Activated T-cell treated with anti-CD3 and anti-CD28 coated beads for 48 hours (primary cell): ENCODE data around the gene SRCIN1.
"Not testable (repeated sequence)": the region's sequence is repeated elsewhere in the genome, so short reads cannot be mapped to it uniquely, and the experiment has no call there.

ENCODE experiments used
- DNase-seq: peaks from one replicate; pipeline ENCODE4 v3.0.0-alpha.2; 2020; ENCODE audit warnings: low read depth

Gene SRCIN1

DNA sequence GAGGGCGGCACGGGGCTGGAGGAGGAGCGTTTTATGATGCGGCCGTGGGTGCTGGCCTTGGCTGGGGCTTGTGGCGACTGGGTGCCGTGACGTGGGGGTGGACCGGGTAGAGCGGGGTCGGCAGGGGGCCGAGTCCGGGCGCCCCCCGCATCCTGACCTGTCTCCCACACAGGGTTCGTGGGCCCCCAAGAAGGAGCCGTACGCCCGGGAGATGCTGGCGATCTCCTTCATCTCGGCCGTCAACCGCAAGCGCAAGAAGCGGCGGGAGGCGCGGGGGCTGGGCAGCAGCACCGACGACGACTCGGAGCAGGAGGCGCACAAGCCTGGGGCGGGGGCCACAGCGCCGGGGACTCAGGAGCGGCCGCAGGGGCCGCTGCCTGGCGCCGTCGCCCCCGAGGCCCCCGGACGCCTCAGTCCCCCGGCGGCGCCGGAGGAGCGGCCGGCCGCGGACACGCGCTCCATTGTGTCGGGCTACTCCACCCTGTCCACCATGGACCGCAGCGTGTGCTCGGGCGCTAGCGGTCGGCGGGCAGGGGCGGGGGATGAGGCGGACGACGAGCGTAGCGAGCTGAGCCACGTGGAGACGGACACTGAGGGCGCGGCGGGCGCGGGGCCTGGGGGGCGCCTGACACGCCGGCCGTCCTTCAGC is 95.9 kb downstream of the SRCIN1 start:
- DNase-seq, result no peak

DNA sequence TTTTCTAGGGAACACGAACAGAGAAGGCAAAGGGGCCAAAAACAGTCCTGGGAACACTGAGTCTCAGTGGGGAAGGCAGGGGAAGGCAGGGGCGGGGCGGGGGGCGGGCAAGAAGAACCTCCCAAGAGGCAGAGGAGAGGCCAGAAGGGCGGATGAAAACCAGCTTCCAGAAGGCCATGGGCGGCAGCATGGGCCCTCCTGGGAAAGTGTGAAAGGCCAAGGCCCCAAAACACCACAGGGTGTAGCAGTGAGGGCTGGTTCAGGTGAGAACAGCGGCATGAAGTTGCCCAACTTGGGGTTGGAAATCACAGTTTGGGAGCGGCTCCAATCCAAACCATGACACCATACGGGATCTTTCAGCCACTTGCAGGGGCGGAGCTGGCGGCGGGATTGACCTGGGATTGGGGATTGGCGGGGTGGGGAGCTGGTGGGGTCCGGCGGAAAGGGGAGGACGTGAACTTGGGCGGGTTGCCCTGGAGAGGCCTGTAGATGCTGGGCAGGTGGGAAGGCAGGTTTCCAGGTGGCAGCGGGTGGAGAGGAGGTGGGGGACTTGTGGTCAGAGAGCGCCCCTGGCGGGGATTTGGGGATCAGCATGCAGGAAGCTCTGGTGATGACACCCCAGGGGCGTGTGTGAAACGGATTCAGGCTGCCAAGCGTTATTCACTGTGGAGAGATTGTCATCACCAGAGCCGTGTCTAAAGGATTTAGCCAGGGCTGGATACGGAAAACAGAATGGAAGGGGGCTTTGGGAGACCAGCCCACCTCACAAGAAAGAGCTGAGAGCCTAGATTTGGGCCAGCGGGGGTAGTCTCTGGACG is 96.6 kb downstream of the SRCIN1 start:
- peak; percentile 76 for DNase-seq

DNA sequence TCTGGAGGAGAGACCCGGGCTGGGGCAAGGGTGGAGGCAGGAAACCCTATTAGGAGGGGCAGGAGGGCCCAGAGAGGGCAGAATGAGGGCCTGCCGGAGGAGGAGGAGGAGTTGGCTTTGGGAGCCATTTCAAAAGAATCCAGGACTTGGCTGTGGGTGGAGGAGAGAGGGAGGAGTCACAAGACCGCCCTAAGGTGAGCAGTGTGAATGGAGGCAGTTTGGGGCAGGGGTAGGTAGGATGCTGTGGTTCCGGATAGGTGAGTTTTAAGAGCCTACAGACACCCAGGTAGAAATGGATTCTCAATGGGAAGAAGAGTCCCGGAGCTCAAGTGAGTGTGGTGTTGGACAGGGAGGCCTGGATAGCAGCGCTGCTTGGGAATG is 97.2 kb downstream of the SRCIN1 start:
- DNase-seq, result no peak

DNA sequence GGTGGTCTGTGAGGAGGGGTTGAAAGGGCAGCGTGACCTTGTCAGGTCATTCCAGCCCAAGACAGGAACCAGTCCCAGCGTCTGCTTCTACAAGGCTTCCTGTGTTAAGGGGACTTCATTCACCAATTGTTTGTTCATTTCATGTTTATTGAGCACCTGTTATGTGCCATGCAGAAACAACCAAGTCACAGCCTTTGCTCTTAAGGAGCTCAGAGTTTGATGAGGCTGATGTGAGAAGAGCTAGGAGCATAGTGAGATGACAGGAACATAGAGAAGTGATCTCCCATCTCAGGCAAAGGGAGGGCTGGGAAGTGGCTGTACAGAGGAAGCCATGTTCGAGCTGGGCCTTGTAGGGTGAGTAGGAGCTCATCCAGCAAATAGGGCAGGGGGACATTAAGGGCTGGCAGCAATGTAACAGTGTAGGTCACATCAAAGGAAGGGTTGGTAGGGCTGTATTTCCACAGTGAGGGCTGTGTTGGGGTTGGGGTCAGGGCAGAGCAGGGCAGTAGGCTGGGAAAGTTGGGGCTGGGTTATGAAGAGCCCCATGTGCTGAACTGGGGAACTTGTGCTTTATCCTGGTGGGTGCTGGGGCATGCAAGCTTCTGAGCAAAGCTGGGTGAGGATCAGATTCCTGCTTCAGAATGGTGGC is 97.7 kb downstream of the SRCIN1 start:
- no peak for DNase-seq

DNA sequence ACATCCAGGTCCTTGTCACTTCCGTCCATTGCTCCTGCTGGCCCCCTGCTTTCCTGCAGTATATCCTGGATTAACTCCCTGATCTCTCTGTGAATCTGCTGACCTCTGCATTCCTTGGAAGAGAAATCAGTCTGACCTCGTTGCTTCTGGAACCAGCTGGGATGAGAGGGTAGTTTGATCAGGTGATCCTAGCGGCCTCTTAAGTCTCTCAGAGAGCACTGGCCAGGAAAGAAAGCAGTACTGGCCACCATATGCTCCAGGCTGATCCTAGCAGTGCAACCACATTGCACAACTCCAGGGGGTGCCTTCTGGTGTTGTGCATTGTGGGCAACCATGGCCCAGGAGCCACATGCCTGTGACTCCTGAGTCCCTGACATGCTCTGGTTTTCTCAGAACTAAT is 98.3 kb downstream of the SRCIN1 start:
- no peak for DNase-seq

DNA sequence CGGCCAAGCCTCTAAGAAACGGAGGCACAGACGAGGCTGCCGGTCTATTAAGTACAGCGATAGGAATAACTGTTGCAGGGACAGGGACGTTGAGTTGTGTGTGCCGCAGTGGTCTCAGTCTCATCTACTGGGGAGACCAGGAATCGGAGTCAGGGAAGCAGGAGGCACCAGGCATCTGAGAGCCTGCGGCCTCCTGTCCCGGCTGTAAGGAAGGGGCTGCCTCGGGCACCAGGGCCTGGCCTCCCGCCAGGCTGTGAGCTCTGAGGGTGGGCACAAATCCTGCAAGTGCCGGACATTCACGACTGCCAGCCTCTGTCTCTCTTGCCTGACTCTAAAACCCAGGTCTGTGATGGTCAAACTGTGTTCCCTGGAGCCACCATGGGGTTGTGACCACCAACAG is 101.5 kb downstream of the SRCIN1 start:
- DNase-seq, result no peak

DNA sequence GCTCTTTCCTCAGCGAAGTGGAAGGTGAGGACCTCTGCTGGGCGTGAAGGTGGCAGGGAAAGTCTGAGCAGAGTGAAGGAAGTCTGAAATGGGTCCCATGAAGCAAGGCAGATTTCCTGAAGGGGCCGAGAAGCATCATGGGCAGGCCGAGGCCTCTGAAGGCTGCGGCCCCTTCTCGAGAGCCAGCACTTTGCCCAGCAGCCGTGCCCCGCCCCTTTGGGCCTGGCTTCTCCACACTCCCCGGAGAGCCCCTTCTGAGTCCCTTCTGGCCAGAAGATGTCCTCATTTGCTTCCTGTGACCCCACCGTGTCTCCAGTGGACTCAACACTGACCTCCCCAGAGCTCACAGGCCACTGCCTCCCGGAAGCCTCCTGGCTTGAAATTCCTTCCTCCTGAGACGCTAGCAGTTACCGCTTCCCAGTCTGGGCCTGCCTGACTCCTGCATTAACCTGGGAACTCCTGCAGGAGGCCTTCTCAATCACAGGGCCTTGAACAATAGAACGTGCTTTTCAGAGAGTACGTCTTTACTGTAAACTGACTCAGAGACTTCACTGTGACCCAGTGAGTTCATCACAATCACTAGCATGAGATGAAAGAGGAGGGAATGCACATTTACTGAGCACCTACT is 102.4 kb downstream of the SRCIN1 start:
- not testable (repeated sequence) for DNase-seq

DNA sequence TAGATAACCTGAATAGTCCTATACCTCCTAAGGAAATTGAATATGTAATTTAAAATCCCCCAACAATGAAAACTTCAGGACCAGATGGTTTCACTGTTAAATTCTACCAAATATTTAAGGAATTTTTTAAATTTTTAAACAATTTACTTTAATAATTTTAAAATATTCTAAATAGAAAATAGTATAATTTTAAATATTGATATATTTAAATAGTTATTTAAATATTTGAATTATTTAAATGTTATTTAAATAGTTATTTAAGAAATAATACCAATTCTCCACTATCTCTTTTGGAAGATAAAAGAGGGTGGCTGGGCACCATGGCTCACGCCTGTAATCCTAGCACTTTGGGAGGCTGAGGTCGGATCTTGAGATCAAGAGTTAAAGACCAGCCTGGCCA is 104.0 kb downstream of the SRCIN1 start:
- not testable (repeated sequence) for DNase-seq

DNA sequence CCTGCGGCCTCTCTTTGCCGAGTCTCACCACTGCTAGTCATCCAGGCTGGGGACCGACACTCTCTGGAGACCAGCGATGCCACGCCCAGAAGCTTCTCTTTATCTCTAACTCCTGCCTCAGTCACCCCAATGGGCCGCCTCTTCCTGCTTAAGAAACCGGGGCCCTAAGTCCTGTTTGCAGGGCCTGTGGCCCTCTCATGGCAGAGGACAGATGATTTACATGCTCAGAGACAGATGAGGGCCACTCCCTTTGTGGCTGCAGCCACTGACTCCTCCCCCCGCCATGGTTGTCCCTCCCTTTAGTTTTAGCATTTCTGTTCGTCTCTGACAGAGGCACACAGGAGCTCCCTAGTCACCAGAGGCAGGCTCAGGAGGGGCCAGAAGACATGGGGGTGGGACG is 106.5 kb downstream of the SRCIN1 start:
- DNase-seq, result not testable (repeated sequence)

DNA sequence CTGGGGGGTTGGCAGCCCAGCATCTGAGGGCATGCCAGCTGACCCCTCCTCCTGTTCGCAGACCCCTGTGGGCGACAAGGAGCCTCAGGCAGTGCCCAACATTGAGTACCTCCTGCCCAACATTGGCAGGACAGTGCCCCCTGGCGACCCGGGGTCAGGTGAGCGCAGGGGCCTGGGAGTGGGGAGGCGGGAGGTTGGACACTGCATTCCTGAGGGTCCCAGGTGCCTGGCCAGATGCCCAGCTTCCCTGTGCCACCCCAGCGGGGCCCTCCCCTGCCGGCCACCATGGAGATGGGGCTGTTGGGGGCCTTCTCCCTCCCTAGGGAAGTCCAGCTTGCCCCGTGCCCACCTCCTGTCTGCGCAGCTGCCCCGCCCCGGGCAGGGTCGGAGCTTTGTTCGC is 107.4 kb downstream of the SRCIN1 start:
- no peak for DNase-seq

DNA sequence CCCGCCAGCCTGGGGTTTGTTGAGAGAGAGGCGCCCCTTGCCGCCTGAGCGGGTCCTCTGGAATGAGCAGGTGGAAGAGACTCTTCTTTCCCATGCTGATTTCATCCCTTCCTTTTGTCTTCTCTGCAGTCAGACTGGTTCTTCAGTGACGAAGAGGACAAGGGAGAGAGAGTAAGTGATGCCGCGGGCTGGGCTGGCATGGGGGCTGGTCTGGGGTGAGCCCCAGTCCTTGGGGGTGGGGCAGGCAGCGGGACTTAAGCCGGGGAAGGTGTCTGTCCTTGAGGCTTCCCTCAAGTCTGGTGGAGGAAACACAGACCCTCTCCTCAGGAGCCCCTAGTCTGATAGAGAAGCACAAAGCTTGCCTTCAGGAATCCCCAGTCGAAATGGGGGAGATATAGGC is 108.1 kb downstream of the SRCIN1 start:
- not testable (repeated sequence) for DNase-seq

DNA sequence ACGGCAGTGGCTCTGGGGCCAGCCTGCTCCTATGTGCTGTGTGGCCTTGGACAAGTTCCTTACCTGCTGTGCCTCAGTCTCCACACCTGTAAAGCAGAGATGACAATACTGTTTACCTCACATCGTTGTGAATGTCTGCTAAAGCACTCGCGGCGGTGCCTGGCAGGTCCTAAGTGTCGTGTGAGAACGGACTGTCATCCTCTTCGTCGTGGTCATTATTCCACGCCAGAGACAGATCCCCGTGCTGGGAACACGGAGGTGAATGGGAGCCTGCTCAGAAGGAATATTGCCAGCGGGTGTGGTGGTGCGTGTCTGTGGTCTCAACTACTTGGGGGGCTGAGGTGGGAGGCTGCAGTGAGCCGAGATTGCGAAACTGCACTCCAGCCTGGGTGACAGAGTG is 111.6 kb downstream of the SRCIN1 start:
- DNase-seq, result not testable (repeated sequence)

DNA sequence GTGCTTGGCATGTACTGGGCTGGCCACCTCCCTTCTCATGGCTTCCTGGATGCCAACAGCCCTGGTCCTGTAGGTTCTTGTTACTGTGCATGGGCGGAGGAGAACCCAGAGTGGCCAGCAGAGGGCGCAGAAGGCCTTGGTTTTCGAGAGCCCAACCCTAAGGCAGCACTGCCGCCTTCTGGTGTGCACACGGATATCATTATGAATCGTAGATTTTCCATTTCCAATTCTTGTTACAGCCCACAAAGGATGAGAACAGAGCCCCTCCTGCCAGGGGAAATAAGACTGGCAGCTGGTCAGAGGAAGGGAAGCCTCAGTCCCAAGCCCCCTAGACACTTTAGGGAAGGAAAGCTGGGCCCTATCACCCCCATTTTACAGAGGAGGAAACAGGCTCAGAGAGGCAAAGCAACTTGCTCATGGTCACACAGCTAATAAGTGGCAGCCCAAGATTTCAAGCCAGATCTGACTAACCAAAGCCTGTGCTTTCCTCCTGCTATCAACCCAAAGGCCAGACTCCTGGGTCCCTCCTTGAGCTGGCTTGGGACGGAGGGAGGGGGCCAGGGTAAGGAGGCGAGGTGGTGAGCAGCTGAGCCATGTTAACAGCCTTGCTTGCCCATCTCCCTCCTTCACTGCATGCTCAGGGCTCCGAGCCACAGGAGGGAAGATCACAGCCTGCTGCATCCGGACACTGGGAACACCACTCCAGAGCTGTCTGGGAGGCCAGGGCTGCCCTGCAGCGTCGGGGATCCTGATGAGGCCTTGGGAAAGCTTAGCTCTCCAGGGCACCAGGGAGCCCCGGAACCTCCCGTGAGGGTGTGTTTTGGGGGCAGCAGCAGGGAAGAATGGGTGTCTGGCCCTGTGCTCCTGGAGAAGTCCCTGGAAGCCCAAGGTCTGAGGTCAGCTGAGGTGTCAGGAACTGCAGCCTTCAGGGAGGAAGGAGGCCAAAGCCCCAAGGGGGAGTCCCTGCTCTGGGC is 113.4 kb downstream of the SRCIN1 start:
- peak; percentile 88 for DNase-seq

DNA sequence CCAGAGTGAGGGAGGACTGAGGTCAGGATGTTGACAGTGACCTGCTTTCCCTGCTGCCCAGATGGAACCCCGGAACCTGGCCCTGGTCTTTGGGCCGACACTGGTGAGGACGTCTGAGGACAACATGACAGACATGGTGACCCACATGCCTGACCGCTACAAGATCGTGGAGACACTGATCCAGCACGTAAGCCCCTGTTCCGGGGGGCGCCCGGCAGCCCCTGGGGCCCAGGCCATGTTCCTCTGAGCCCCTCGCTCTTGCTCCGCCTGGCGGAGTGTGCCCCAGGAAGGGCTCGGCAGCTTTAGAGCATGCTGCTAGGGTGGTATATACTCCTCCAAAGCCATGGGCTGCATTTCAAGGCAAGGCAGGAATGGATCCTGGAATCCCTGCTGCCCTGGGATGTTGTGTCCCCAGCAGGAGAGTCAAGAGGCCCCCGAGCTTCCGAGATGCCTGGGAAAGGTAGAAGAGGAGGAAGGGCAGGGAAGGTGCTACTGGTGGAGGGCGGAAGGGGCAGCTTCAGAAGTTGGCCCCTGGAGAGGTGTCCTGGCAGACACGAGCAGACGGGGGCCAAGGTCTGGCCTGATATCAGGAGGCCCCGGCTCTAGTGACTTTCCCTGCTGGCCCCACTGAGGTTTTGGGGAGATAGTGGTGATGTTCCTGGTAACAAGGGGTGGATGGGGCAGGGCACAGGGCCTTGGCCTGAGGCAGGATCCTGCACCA is 114.2 kb downstream of the SRCIN1 start:
- not testable (repeated sequence) for DNase-seq

DNA sequence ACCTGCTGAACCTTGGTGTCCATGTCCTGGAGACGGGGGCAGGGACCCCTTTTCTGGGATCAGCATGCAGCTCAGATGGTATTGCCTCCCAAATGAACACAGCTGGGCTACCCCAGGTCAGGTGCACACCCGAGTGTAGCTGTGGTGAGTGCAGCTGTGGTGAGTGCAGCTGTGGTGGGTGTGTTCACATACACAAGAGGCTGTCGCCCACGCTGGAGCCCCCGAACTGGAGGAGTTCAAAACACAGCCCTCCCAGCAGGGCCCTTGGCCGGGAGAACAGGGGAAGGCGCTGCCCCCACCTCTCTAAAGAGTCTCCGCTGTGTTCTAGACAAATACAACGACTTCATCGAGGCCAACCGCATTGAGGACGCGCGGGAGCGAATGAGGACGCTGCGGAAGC is 116.0 kb downstream of the SRCIN1 start:
- not testable (repeated sequence) for DNase-seq

DNA sequence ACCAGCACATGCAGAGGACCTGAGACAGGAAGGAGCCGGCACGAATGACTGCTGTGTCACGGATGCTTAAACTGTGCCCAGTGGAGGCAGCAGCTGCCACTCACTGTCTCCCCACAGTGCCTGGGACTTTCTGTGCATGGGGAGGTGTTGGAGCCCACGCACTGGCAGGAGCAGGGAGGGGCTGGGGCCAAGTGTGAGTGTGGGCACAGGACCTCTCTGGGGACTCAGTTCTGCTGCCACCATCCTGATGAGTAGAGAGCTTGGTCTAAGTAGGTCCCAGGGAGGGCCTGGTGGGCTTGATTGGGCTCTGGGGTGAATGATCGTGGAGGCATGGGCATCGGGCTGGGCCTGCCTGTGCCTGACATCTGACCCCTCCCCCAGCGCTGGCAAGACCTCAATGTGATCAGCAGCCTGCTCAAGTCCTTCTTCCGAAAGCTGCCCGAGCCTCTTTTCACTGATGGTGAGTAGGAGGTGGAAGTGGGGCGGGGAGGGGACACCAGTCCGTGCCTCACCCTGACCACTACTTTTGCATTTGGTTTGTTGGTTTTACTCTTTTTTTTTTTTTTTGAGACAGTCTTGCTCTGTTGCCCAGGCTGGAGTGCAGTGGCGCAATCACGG is 120.0 kb downstream of the SRCIN1 start:
- not testable (repeated sequence) for DNase-seq

DNA sequence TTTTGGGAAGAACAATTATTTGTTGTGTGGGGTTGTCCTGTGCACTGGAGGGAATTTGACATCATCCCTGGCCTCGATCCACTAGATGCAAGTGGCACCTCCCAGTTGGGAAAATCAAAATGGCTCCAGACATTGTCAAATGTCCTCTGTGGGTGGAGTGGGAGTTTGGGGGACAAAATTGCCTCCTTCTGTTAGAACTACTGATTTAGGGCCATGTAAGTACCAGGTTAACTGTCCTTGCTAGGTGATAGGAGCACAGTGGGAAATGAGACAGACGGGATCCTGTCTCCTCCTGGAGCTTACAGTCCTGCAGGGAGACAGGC is 120.6 kb downstream of the SRCIN1 start:
- DNase-seq, result no peak

DNA sequence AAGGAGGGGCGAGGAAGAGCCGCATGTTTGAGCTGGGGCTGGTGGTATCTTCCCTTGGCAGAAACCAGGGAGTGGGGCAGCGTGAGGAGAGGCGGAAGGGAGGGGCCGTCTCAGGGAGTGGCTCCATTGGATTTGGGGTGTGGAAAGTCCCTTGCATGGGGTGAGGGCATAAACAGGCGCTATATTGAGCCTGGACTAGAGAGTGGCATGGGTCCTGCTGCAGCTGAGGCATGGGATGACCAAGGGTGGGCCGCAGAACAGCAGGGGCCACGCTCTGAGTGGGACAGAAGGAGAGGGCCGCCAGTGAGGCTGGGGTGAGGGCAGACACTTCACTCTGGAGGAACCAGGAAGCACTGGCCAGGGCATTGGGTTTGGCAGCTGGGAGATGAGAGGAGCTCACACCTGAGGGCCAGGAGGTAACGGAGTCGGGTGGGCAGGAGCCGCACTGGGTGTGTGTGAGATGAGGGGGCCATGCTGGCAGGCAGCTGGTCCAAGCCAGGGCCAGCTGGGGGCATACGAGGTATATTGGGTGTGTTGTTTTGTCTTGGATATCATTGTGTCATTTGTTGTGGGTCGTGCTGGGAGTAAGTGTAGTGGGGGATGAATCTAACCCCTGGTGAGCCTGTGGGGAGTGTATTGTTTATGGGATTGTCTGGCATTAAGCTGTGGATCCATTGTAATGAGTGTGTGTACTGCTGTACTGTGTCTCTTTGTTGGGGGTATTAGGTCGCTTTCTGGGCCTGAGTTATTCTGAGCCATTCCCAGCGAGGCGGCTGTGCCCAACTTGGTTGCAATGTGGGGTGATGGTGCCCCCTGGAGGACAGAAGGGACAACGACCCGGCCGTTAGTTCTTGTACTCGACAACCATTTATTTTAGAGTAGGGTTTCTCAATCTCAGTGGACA is 121.3 kb downstream of the SRCIN1 start:
- peak; percentile 48 for DNase-seq

DNA sequence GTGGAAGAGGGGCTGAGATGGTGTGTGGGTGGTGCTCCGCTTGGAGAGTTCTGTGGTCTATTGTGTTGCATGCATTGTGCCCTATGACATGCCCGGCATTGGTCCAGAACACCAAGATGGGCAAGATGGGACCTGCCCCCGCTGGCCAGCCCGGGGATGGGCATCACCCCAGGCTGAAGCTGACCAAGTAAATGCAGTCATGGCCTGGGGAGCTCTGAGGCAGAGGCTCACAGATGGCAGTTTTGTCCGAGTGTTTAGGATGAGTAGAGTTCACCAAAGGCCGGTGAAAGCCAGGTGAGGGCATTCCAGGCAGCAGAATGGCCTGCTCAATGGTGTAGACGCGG is 123.1 kb downstream of the SRCIN1 start:
- not testable (repeated sequence) for DNase-seq
